Neural cell (in vitro differentiated cells): ENCODE measurements around the gene SUN5. TPM values are rescaled to one million over a fixed set of nuclear protein-coding genes. Genes with fewer than 3 reads are reported as not detected.

ENCODE experiments used
- H2AFZ ChIP-seq: fragments of 200-600, 300-800 bp; sonication (generic), shearing (Covaris generic); 2 replicates; pipeline ENCODE4 v1.6.0; 2014; ENCODE audit warnings: low read depth, mild to moderate bottlenecking, antibody characterized with exemption, low read length, moderate library complexity
- H3F3A ChIP-seq: fragments of 200-600 bp; shearing (Covaris generic); 2 replicates; pipeline ENCODE4 v1.6.1; 2016; ENCODE audit warnings: mild to moderate bottlenecking, moderate library complexity, mixed read lengths, antibody characterized with exemption, low read length; ENCODE audit not compliant: insufficient read depth, poor library complexity, severe bottlenecking
- H3K27ac ChIP-seq: fragments of 200-600, 300-800 bp; sonication (generic), shearing (Covaris generic); 2 replicates; pipeline ENCODE4 v1.5.1; 2014; ENCODE audit warnings: mild to moderate bottlenecking, low read length, moderate library complexity
- H3K27me3 ChIP-seq: fragments of 300-800, 200-600 bp; sonication (generic), shearing (Covaris generic); 2 replicates; pipeline ENCODE4 v1.6.0; 2014; ENCODE audit warnings: mild to moderate bottlenecking, low read depth, low read length, moderate library complexity; ENCODE audit not compliant: insufficient read depth
- H3K36me3 ChIP-seq: fragments of 300-800, 200-600 bp; sonication (generic), shearing (Covaris generic); 2 replicates; pipeline ENCODE4 v1.5.1; 2014; ENCODE audit warnings: mild to moderate bottlenecking, antibody characterized with exemption, low read length, moderate library complexity; ENCODE audit not compliant: insufficient read depth
- H3K4me2 ChIP-seq: fragments of 300-800, 200-600 bp; sonication (generic), shearing (Covaris generic); 2 replicates; pipeline ENCODE4 v1.6.0; 2014; ENCODE audit warnings: mild to moderate bottlenecking, low read length
- H3K4me3 ChIP-seq: fragments of 300-800, 200-600 bp; sonication (generic), shearing (Covaris generic); 2 replicates; pipeline ENCODE4 v1.5.1; 2014; ENCODE audit warnings: mild to moderate bottlenecking, low read length, moderate library complexity
- H3K79me2 ChIP-seq: fragments of 200-600 bp; shearing (Covaris generic); replicated peaks from 2 replicates; pipeline ENCODE4 v1.6.0; 2014; ENCODE audit warnings: mild to moderate bottlenecking, low read length, moderate library complexity; ENCODE audit not compliant: insufficient read depth
- H3K9ac ChIP-seq: fragments of 300-800, 200-600 bp; sonication (generic), shearing (Covaris generic); 2 replicates; pipeline ENCODE4 v1.6.1; 2016; ENCODE audit warnings: mild to moderate bottlenecking, low read length, mixed read lengths
- H3K9me2 ChIP-seq: fragments of 200-600 bp; shearing (Covaris generic); 2 replicates; pipeline ENCODE4 v1.6.1; 2016; ENCODE audit warnings: mild to moderate bottlenecking, low read length, mixed read lengths; ENCODE audit not compliant: insufficient read depth
- H3K9me3 ChIP-seq: fragments of 200-600, 300-800 bp; sonication (generic), shearing (Covaris generic); 2 replicates; pipeline ENCODE4 v1.6.1; 2016; ENCODE audit warnings: mild to moderate bottlenecking, mixed run types, low read length, moderate library complexity, mixed read lengths
- H4K20me1 ChIP-seq: fragments of 200-600 bp; shearing (Covaris generic); 2 replicates; pipeline ENCODE4 v1.6.1; 2016; ENCODE audit warnings: mild to moderate bottlenecking, mixed run types; ENCODE audit not compliant: insufficient read depth
- EP300 ChIP-seq: fragments of 450-650 bp; conservative IDR thresholded peaks from 2 replicates; pipeline ENCODE4 v1.6.1; 2014; ENCODE audit warnings: antibody characterized with exemption, mild to moderate bottlenecking, moderate library complexity; ENCODE audit not compliant: poor library complexity, severe bottlenecking
- EZH2 ChIP-seq: fragments of 200-600, 300-800 bp; shearing (Covaris generic), sonication (generic); IDR thresholded peaks from 2 replicates; pipeline ENCODE4 v1.6.1; 2014; ENCODE audit warnings: antibody characterized with exemption, low read length, borderline replicate concordance, mild to moderate bottlenecking; ENCODE audit not compliant: insufficient read depth, poor library complexity, severe bottlenecking
- MXI1 ChIP-seq: fragments of 450-650 bp; conservative IDR thresholded peaks from 2 replicates; pipeline ENCODE4 v1.6.1; 2014; ENCODE audit warnings: antibody characterized with exemption, mild to moderate bottlenecking; ENCODE audit not compliant: poor library complexity, severe bottlenecking
- POLR2AphosphoS5 ChIP-seq: IDR thresholded peaks from 2 replicates; pipeline ENCODE4 v1.6.1; 2012
- RAD21 ChIP-seq: fragments of 450-650 bp; conservative IDR thresholded peaks from 2 replicates; pipeline ENCODE4 v1.6.1; 2014; ENCODE audit warnings: antibody characterized with exemption, mild to moderate bottlenecking, moderate library complexity
- SMC3 ChIP-seq: fragments of 450-650 bp; conservative IDR thresholded peaks from 2 replicates; pipeline ENCODE4 v1.6.1; 2014; ENCODE audit warnings: antibody characterized with exemption, mild to moderate bottlenecking, moderate library complexity; ENCODE audit not compliant: poor library complexity
- TAF1 ChIP-seq: IDR thresholded peaks from 2 replicates; pipeline ENCODE4 v1.6.1; 2012; ENCODE audit warnings: low read depth
- polyA plus RNA-seq: library from polyadenylated mRNA; depleted of rRNA; stranded (reverse); fragments of >200 nt; gene quantifications from 2 replicates; pipeline ENCODE4 v1.2.3, GENCODE V29; 2014
- TF ChIP-seq, protein P1 (sequence below): IDR thresholded peaks from 2 replicates; pipeline ENCODE4 v1.6.1; 2012; ENCODE audit warnings: borderline replicate concordance
- TF ChIP-seq, protein P2 (sequence below): fragments of 450-650 bp; IDR thresholded peaks from 2 replicates; pipeline ENCODE4 v1.5.1; 2014; ENCODE audit warnings: antibody characterized with exemption, mild to moderate bottlenecking, moderate library complexity; ENCODE audit not compliant: poor library complexity, severe bottlenecking

SUN5 gene
- polyA plus RNA-seq, 1 donor from 2014 or later: not detected

DNA sequence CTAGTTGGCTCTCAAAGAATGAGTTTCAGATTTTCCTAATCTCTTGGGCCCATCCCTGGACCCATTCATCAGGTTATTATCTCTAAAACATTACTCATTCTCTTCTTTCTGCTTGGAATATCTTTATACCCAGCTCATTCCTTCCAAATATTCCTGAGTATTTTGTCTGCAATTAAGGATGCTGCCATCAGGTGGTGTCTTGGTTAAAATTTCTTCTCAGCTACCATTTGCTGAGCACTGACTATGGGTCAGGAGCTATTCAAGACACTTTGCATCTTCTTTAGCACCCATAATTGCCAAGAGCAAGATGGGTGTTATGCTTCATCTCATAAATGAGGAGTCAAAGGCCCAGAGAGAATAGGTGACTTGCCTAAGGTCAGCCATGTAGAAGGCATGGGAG is 8.4 kb downstream of the SUN5 start:
- no peaks in the 10 kb centered on the region for H3K27me3 ChIP-seq
- no peaks in the 10 kb centered on the region for H3K79me2 ChIP-seq
- H3K9ac ChIP-seq: no peak overlapping the region
- no peaks in the 10 kb centered on the region for H3K9me2 ChIP-seq
- H4K20me1 ChIP-seq: no peaks in the 10 kb centered on the region
- H3K36me3 ChIP-seq: no peaks in the 10 kb centered on the region
- H3K4me3 ChIP-seq: no peak overlapping the region
- TF ChIP-seq TAF1: no peak
- TF ChIP-seq, protein P1, sequence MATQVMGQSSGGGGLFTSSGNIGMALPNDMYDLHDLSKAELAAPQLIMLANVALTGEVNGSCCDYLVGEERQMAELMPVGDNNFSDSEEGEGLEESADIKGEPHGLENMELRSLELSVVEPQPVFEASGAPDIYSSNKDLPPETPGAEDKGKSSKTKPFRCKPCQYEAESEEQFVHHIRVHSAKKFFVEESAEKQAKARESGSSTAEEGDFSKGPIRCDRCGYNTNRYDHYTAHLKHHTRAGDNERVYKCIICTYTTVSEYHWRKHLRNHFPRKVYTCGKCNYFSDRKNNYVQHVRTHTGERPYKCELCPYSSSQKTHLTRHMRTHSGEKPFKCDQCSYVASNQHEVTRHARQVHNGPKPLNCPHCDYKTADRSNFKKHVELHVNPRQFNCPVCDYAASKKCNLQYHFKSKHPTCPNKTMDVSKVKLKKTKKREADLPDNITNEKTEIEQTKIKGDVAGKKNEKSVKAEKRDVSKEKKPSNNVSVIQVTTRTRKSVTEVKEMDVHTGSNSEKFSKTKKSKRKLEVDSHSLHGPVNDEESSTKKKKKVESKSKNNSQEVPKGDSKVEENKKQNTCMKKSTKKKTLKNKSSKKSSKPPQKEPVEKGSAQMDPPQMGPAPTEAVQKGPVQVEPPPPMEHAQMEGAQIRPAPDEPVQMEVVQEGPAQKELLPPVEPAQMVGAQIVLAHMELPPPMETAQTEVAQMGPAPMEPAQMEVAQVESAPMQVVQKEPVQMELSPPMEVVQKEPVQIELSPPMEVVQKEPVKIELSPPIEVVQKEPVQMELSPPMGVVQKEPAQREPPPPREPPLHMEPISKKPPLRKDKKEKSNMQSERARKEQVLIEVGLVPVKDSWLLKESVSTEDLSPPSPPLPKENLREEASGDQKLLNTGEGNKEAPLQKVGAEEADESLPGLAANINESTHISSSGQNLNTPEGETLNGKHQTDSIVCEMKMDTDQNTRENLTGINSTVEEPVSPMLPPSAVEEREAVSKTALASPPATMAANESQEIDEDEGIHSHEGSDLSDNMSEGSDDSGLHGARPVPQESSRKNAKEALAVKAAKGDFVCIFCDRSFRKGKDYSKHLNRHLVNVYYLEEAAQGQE: no peak
- TF ChIP-seq POLR2AphosphoS5: no peak
- TF ChIP-seq, protein P2, sequence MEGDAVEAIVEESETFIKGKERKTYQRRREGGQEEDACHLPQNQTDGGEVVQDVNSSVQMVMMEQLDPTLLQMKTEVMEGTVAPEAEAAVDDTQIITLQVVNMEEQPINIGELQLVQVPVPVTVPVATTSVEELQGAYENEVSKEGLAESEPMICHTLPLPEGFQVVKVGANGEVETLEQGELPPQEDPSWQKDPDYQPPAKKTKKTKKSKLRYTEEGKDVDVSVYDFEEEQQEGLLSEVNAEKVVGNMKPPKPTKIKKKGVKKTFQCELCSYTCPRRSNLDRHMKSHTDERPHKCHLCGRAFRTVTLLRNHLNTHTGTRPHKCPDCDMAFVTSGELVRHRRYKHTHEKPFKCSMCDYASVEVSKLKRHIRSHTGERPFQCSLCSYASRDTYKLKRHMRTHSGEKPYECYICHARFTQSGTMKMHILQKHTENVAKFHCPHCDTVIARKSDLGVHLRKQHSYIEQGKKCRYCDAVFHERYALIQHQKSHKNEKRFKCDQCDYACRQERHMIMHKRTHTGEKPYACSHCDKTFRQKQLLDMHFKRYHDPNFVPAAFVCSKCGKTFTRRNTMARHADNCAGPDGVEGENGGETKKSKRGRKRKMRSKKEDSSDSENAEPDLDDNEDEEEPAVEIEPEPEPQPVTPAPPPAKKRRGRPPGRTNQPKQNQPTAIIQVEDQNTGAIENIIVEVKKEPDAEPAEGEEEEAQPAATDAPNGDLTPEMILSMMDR: no peak
- no peak for TF ChIP-seq SMC3
- no peak for TF ChIP-seq MXI1
- no peak for TF ChIP-seq RAD21
- no peak for TF ChIP-seq EZH2
- no peak for TF ChIP-seq EP300
- no peaks in the 10 kb centered on the region for H3F3A ChIP-seq
- H3K27ac ChIP-seq: no peak overlapping the region
- no peak overlapping the region for H2AFZ ChIP-seq
- H3K4me2 ChIP-seq: no peak overlapping the region
- H3K9me3 ChIP-seq: peaks cover 8% of the 10 kb centered on the region

DNA sequence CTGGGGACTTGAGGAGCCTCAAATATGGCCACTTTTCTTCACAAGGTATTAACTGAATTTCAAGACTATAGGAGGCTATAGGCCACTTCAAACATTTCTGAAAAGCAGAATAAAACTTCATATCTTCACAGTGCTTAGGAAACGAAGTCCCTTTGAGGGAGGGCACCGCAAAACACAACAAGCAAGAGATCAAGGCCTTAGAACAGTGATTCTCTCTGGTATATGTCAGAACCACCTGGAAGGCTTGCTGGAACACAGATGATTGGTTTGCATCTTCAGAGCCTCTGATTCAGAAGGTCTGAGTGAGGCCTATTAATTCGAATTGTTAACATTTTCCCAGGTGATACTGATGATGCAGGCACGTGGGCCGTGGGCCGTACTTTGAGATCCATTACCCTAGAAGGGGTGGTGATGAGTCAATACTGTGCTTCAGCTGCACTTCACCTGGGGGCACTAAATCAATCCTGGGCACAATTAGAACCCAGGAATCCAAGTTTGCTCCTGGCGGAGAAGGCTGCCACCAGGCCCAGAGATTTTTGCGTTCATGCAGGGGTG is 10.7 kb downstream of the SUN5 start:
- no peaks in the 10 kb centered on the region for H4K20me1 ChIP-seq
- H3K27ac ChIP-seq: no peak overlapping the region
- H3K36me3 ChIP-seq: no peaks in the 10 kb centered on the region
- no peak overlapping the region for H3K4me3 ChIP-seq
- H3K27me3 ChIP-seq: no peaks in the 10 kb centered on the region
- H3K9ac ChIP-seq: no peak overlapping the region
- no peaks in the 10 kb centered on the region for H3K9me2 ChIP-seq
- no peak overlapping the region for H2AFZ ChIP-seq
- TF ChIP-seq, protein P2: no peak
- TF ChIP-seq MXI1: no peak
- no peak for TF ChIP-seq POLR2AphosphoS5
- TF ChIP-seq EZH2: no peak
- no peak for TF ChIP-seq TAF1
- no peak for TF ChIP-seq EP300
- TF ChIP-seq RAD21: no peak
- TF ChIP-seq, protein P1: no peak
- TF ChIP-seq SMC3: no peak
- H3K9me3 ChIP-seq: peaks cover 8% of the 10 kb centered on the region
- H3F3A ChIP-seq: no peaks in the 10 kb centered on the region
- no peaks in the 10 kb centered on the region for H3K79me2 ChIP-seq
- H3K4me2 ChIP-seq: no peak overlapping the region
